Neuronal stem cell (in vitro differentiated cells): ENCODE data around the gene HOXA1.

ENCODE experiments used
- DNase-seq: peaks from one replicate; pipeline ENCODE4 v3.0.0-alpha.2; 2013; ENCODE audit warnings: low spot score
- H2AFZ ChIP-seq: one replicate; pipeline ENCODE4 v1.6.1; 2013; ENCODE audit warnings: mild to moderate bottlenecking, low read length, inconsistent platforms
- H2AK5ac ChIP-seq: 2 replicates; pipeline ENCODE4 v1.6.1; 2013; ENCODE audit warnings: low read depth, mild to moderate bottlenecking, inconsistent platforms, low read length, moderate library complexity, mixed read lengths
- H2BK120ac ChIP-seq: 2 replicates; pipeline ENCODE4 v1.6.1; 2013; ENCODE audit warnings: low read depth, mild to moderate bottlenecking, inconsistent platforms, low read length, moderate library complexity, mixed read lengths
- H2BK12ac ChIP-seq: one replicate; pipeline ENCODE4 v1.6.1; 2013; ENCODE audit warnings: low read length, inconsistent platforms
- H2BK15ac ChIP-seq: 2 replicates; pipeline ENCODE4 v1.6.1; 2013; ENCODE audit warnings: mild to moderate bottlenecking, low read length, inconsistent platforms, mixed read lengths
- H2BK5ac ChIP-seq: one replicate; pipeline ENCODE4 v1.6.1; 2013; ENCODE audit warnings: inconsistent platforms, mild to moderate bottlenecking, low read length, moderate library complexity
- H3K14ac ChIP-seq: one replicate; pipeline ENCODE4 v1.6.1; 2013; ENCODE audit warnings: low read length, inconsistent platforms
- H3K18ac ChIP-seq: 2 replicates; pipeline ENCODE4 v1.6.1; 2013; ENCODE audit warnings: low read length, inconsistent platforms
- H3K23ac ChIP-seq: 2 replicates; pipeline ENCODE4 v1.6.1; 2013; ENCODE audit warnings: low read depth, mild to moderate bottlenecking, mixed read lengths, low read length, inconsistent platforms; ENCODE audit not compliant: poor library complexity
- H3K27ac ChIP-seq: replicated peaks from 3 replicates; pipeline ENCODE4 v1.5.1; 2013; ENCODE audit warnings: low read length, inconsistent platforms
- H3K27me3 ChIP-seq, 3 experiments: 2 replicates each; pipeline ENCODE4 v1.6.1; 2013; ENCODE audit warnings: low read length in 3 of 3, mild to moderate bottlenecking in 2 of 3, inconsistent platforms in 1 of 3, low read depth in 1 of 3, mixed read lengths in 1 of 3, moderate library complexity in 1 of 3; ENCODE audit not compliant: control insufficient read depth in 3 of 3, insufficient read depth in 3 of 3
- H3K36me3 ChIP-seq, 2 donors: replicated peaks in 1 of 2; 2 replicates each; pipeline ENCODE4 v1.6.1; 2013; ENCODE audit warnings: low read length in 2 of 2; ENCODE audit not compliant: control insufficient read depth in 2 of 2, insufficient read depth in 2 of 2
- H3K4ac ChIP-seq: 2 replicates; pipeline ENCODE4 v1.6.1; 2013; ENCODE audit warnings: inconsistent platforms, mild to moderate bottlenecking, low read length, moderate library complexity
- H3K4me1 ChIP-seq, 2 donors: 1 replicate in 1 of 2; 2 replicates in 1 of 2; pipeline ENCODE4 v1.6.1; 2013; ENCODE audit warnings: low read length in 2 of 2, low read depth in 1 of 2; ENCODE audit not compliant: control insufficient read depth in 2 of 2, insufficient read depth in 1 of 2
- H3K4me2 ChIP-seq: one replicate; pipeline ENCODE4 v1.6.1; 2013; ENCODE audit warnings: mild to moderate bottlenecking, low read length, inconsistent platforms; ENCODE audit not compliant: insufficient read depth, poor library complexity, severe bottlenecking
- H3K4me3 ChIP-seq, 2 donors: 2 replicates each; pipeline ENCODE4 v1.5.1; 2013; ENCODE audit warnings: low read length in 2 of 2, mild to moderate bottlenecking in 2 of 2, inconsistent platforms in 1 of 2, moderate library complexity in 1 of 2
- H3K79me1 ChIP-seq: one replicate; pipeline ENCODE4 v1.6.1; 2013; ENCODE audit warnings: low read depth, mild to moderate bottlenecking, inconsistent platforms, low read length, moderate library complexity
- H3K9ac ChIP-seq: one replicate; pipeline ENCODE4 v1.6.1; 2013; ENCODE audit warnings: mild to moderate bottlenecking, low read depth, low read length, inconsistent platforms; ENCODE audit not compliant: poor library complexity
- H3K9me3 ChIP-seq, 2 donors: replicated peaks in 1 of 2; 2 replicates each; pipeline versions ENCODE3 to v1.6.1; 2013; ENCODE audit warnings: low read length in 2 of 2, mild to moderate bottlenecking in 2 of 2, inconsistent platforms in 1 of 2, low read depth in 1 of 2, mixed read lengths in 1 of 2, moderate library complexity in 1 of 2; ENCODE audit not compliant: control insufficient read depth in 2 of 2, insufficient read depth in 1 of 2
- H4K8ac ChIP-seq: one replicate; pipeline ENCODE4 v1.6.1; 2013; ENCODE audit warnings: low read depth, mild to moderate bottlenecking, inconsistent platforms, low read length, moderate library complexity
- H4K91ac ChIP-seq: one replicate; pipeline ENCODE4 v1.6.1; 2013; ENCODE audit warnings: low read length, low read depth, mild to moderate bottlenecking, inconsistent platforms; ENCODE audit not compliant: poor library complexity
- WGBS, 2 donors: extraction: QIAGEN DNeasy Blood & Tissue Kit; methylation state at CpG; one replicate each; pipeline ENCODE4 v1.1.7; 2013; ENCODE audit warnings: missing lambda C conversion rate in 2 of 2, mixed read lengths in 1 of 2; ENCODE audit not compliant: insufficient read length in 2 of 2, insufficient replicate concordance in 1 of 2; ENCODE audit errors: extremely low coverage in 2 of 2; 5-methylcytosine and 5-hydroxymethylcytosine counted together

The HOXA1 gene

DNA sequence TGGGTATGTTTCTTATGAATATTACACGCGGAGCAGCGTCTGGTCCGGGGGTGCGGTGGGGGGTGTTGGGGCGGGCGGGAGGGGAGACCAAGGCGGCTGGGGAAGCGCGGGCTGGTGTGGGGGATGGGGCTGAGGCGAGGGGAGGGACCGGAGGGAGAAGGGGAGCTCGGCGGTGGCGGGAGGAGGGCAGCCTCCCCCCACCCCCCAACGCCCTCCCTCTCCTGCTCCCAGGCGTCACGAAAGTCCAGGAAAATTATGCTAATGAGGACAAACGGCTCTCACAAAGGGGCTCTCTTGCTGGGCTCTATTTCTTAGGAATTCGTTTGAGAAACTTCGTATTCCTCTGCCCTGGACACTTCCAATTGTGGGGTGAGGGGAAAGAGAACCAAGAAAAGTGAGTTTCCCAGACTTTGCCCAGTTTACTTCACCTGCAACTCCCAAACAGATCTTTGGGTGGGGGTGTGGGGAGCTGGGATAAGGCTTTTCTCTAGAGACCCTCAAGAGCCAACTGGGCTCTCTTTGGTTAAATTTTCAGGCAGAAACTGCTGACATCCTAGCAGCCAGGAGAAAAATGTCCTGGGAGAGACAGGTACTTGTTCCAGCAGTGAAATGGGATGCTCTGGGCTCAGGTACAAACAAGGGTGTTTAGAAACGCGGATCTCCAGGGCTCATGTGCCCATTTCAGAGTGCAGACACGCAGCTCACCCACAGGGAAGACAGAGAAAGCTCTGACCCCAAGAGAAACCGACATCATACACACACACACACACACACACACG is 18.4 kb upstream of the HOXA1 start:
- Histone ChIP-seq H3K4me3 (no peak overlapping the region), H3K18ac (no peak overlapping the region)
- no peak for DNase-seq

DNA sequence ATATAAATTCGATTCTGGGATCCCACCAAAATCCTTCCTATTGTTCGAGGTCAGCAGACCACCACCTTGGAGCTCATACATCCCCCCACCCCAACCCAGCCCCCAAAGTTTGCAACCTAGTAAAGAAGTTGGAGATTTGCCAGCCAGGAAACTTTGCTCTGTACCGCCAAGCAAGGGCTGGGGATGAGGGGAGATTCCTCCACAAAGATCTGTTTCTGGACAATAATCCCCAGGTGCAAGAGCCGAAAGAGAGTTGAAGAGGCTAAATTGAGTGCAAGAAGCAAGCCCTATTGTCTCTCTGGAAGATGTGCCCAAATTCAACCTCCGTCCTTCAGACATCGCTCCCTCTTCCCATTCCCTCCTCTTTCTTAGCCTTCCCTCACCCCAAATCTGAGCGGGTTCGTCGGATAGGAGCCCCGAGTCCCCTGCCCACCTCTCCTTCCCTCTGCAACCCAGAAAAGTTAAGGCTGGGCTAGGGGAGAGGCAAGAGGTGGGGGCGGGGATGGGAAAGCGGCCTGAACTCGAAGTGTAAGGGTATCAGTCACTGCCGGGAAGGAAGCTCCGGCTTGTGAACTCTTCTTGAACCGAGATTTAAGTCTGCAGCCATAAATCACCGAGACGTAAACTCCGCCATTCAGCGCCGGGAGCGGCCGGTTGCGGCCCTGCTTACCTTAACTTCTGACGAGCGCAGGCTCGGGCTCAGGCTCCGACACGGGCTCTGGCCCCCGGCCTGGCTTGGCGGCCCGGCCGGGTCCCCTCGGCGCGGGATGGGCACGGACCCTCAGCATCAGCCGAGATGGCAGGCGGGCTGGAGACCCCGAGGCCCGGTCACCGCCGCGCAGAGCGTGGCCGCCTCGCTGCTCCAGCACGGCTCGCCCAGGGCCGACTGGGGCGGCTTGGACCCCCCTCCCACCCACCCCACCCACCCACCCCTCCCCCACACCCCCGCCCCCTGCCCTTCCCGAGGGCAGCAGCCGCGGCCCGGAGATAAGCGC is 17.5 kb upstream of the HOXA1 start:
- no peak overlapping the region for H4K91ac ChIP-seq
- H3K4me3 ChIP-seq, result no peak overlapping the region
- H3K23ac ChIP-seq, result peak overlapping the region; percentile 82
- H3K18ac ChIP-seq, result no peak overlapping the region
- no peak overlapping the region for H3K14ac ChIP-seq
- H3K36me3 ChIP-seq, result no peaks in the 10 kb centered on the region
- no peak overlapping the region for H3K27ac ChIP-seq
- peak overlapping the region; percentile 82 for H2AFZ ChIP-seq
- DNase-seq, result no peak
- no peaks in the 10 kb centered on the region for H3K79me1 ChIP-seq
- H2BK120ac ChIP-seq, result no peak overlapping the region
- no peak overlapping the region for H3K4ac ChIP-seq
- no peak overlapping the region for H3K4me2 ChIP-seq
- H2BK15ac ChIP-seq, result no peak overlapping the region
- no peak overlapping the region for H4K8ac ChIP-seq
- peaks cover 65 to 95% (median 92%) of the 10 kb centered on the region in 3 experiments for H3K27me3 ChIP-seq
- peaks cover 3 to 4% of the 10 kb centered on the region in 2 donors for H3K9me3 ChIP-seq
- no peak overlapping the region for H3K9ac ChIP-seq
- WGBS, 2 donors, result no CpG with 5 or more reads among the region's 57 CpGs
- H3K4me1 ChIP-seq, result no peaks in the 10 kb centered on the region
- no peak overlapping the region for H2BK12ac ChIP-seq
- H2BK5ac ChIP-seq, result no peak overlapping the region
- no peak overlapping the region for H2AK5ac ChIP-seq

More for the DNA sequence above, 18.4 kb upstream of the HOXA1 start:
- no peaks in the 10 kb centered on the region for H3K4me1 ChIP-seq
- H3K4me2 ChIP-seq, result no peak overlapping the region
- H3K4ac ChIP-seq, result no peak overlapping the region
- H2BK12ac ChIP-seq, result no peak overlapping the region
- no CpG with 5 or more reads among the region's 26 CpGs for WGBS, 2 donors
- no peaks in the 10 kb centered on the region for H3K79me1 ChIP-seq
- no peak overlapping the region for H2BK120ac ChIP-seq
- H4K8ac ChIP-seq, result no peak overlapping the region
- no peak overlapping the region for H3K9ac ChIP-seq
- no peaks in the 10 kb centered on the region for H3K36me3 ChIP-seq
- no peak overlapping the region for H3K27ac ChIP-seq
- no peak overlapping the region for H3K14ac ChIP-seq
- peaks cover 57 to 95% (median 92%) of the 10 kb centered on the region in 3 experiments for H3K27me3 ChIP-seq
- H2BK15ac ChIP-seq, result no peak overlapping the region
- H3K23ac ChIP-seq, result no peak overlapping the region
- H4K91ac ChIP-seq, result no peak overlapping the region
- H2AK5ac ChIP-seq, result no peak overlapping the region
- H2AFZ ChIP-seq, result no peak overlapping the region
- no peak overlapping the region for H2BK5ac ChIP-seq
- peaks cover 3 to 4% of the 10 kb centered on the region in 2 donors for H3K9me3 ChIP-seq

DNA sequence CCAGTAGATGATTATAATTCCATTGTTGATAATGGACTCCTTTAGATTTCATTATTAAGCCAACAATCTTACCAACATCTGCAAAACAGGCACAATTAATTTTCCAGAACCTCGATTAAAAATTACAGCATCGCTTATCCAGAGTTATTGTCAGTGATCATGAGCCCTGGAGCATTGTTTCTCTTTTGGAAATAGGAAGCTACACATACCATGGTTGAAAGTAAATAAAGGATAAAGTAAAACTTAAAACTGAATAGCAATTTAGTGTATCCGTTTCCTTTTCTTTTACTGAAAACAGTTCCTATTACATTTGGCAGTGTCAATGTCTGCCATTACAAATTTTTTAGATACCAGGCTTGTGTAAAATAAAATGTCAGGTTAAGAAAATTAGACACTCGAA is 16.6 kb upstream of the HOXA1 start:
- Histone ChIP-seq H3K4me3 (no peak overlapping the region), H3K23ac (no peak overlapping the region), H4K8ac (no peak overlapping the region), H2AK5ac (no peak overlapping the region), H3K9ac (no peak overlapping the region), H3K14ac (no peak overlapping the region), H3K27ac (no peak overlapping the region), H3K9me3 (peaks cover 3 to 4% of the 10 kb centered on the region in 2 donors), H2AFZ (no peak overlapping the region), H3K4me2 (no peak overlapping the region), H4K91ac (no peak overlapping the region), H2BK5ac (no peak overlapping the region), H3K18ac (no peak overlapping the region), H3K4me1 (no peaks in the 10 kb centered on the region), H2BK120ac (no peak overlapping the region), H3K36me3 (no peaks in the 10 kb centered on the region), H3K27me3 (peaks cover 69 to 95% (median 92%) of the 10 kb centered on the region in 3 experiments), H3K79me1 (no peaks in the 10 kb centered on the region), H3K4ac (no peak overlapping the region), H2BK12ac (no peak overlapping the region), H2BK15ac (no peak overlapping the region)
- no CpG with 5 or more reads among the region's 4 CpGs for WGBS, 2 donors
- no peak for DNase-seq
